GM12878 (cell line): ENCODE results near the gene FIG4. TPM values are rescaled to one million over a fixed set of nuclear protein-coding genes. Genes with fewer than 3 reads are reported as not detected.
"Not testable (repeated sequence)": the region's sequence is repeated elsewhere in the genome, so short reads cannot be mapped to it uniquely, and the experiment has no call there.

Experiments used
- ATAC-seq: fragments of 200-7000 bp; cut with Tn5 transposase; 3 replicates; pipeline ENCODE4 v1.9.1; 2020; ENCODE audit warnings: mild to moderate bottlenecking, moderate library complexity
- BruUV-seq: library from RNA; stranded (reverse); fragments of 400-500 nt; replicated peaks from 2 replicates; lab custom pipeline; 2021; lab: Mats Ljungman, UMichigan
- CTCF ChIA-PET: fragments of 300-600 bp; sonication (Branson Sonifier 250); formaldehyde crosslinking; extraction: SDS; loops from one replicate; lab custom pipeline; 2021; ENCODE audit warnings: inconsistent platforms; lab: Yijun Ruan, JAX
- POLR2A ChIA-PET: fragments of 350-600 bp; formaldehyde crosslinking; extraction: SDS; loops from one replicate; lab custom pipeline; 2021; ENCODE audit warnings: inconsistent platforms; lab: Charles Lee
- RAD21 ChIA-PET: fragments of 300-600 bp; sonication (Branson Sonifier 250); formaldehyde crosslinking; loops from one replicate; lab custom pipeline; 2023; ENCODE audit warnings: antibody characterized with exemption; ENCODE audit not compliant: unreplicated experiment; lab: Charles Lee
- SMC1A ChIA-PET: fragments of 300-600 bp; sonication (Branson Sonifier 250); formaldehyde crosslinking; loops from one replicate; lab custom pipeline; 2023; ENCODE audit not compliant: unreplicated experiment, uncharacterized antibody; lab: Charles Lee
- DNase-seq: peaks from one replicate; pipeline ENCODE4 v3.0.0-alpha.2; 2011; ENCODE audit warnings: low read depth, low spot score
- FAIRE-seq: peaks from 3 replicates; lab custom pipeline; 2011; peaks lifted over from hg19 to GRCh38; lab: Jason Lieb, UNC
- H2AFZ ChIP-seq: 2 replicates; pipeline ENCODE4 v1.6.0; 2011; ENCODE audit warnings: low read depth, low read length, control low read depth; ENCODE audit not compliant: control insufficient read depth
- H3K27ac ChIP-seq: 2 replicates; pipeline ENCODE4 v1.5.1; 2011; ENCODE audit warnings: control low read depth; ENCODE audit not compliant: control insufficient read depth, insufficient read depth
- H3K27me3 ChIP-seq, 2 experiments: replicated peaks in 1 of 2; 2 replicates each; pipeline versions ENCODE4 v1.6.0 to v1.6.1; 2011; ENCODE audit warnings: low read length in 1 of 2; ENCODE audit not compliant: control insufficient read depth in 2 of 2, insufficient read depth in 2 of 2
- H3K36me3 ChIP-seq, 2 experiments: 2 replicates each; pipeline ENCODE4 v1.5.1; 2011; ENCODE audit warnings: low read length in 1 of 2; ENCODE audit not compliant: control insufficient read depth in 2 of 2, insufficient read depth in 2 of 2
- H3K4me1 ChIP-seq: 2 replicates; pipeline ENCODE4 v1.6.1; 2011; ENCODE audit warnings: mild to moderate bottlenecking, low read length, moderate library complexity, mixed read lengths; ENCODE audit not compliant: control insufficient read depth, insufficient read depth
- H3K4me2 ChIP-seq: 2 replicates; pipeline ENCODE4 v1.6.0; 2011; ENCODE audit warnings: control low read depth; ENCODE audit not compliant: control insufficient read depth, insufficient read depth
- H3K4me3 ChIP-seq: fragments of 200-600 bp; sonication (generic); 2 replicates; pipeline ENCODE4 v1.5.1; 2016
- H3K79me2 ChIP-seq: 2 replicates; pipeline ENCODE4 v1.6.0; 2011; ENCODE audit warnings: low read length; ENCODE audit not compliant: control insufficient read depth, insufficient read depth
- H3K9ac ChIP-seq: 2 replicates; pipeline ENCODE4 v1.8.0; 2011; ENCODE audit warnings: low read length, control low read depth, mixed read lengths; ENCODE audit not compliant: control insufficient read depth, insufficient read depth
- H3K9me3 ChIP-seq: replicated peaks from 3 replicates; pipeline ENCODE4 v1.5.1; 2011; ENCODE audit warnings: mild to moderate bottlenecking, low read length; ENCODE audit not compliant: control insufficient read depth, insufficient read depth
- H4K20me1 ChIP-seq: 2 replicates; pipeline ENCODE4 v1.6.0; 2011; ENCODE audit not compliant: control insufficient read depth, insufficient read depth
- CHD2 ChIP-seq: IDR thresholded peaks from 2 replicates; pipeline ENCODE4 v1.6.1; 2011; ENCODE audit warnings: low read depth, low read length, improper control_type of control experiment, borderline replicate concordance
- EZH2 ChIP-seq: IDR thresholded peaks from 2 replicates; pipeline ENCODE4 v1.6.1; 2012; ENCODE audit warnings: low read depth, mild to moderate bottlenecking, control low read depth, inconsistent platforms, low read length, borderline replicate concordance; ENCODE audit not compliant: control insufficient read depth
- NR2C1 ChIP-seq: fragments of 450-650 bp; IDR thresholded peaks from 2 replicates; pipeline ENCODE4 v1.6.1; 2017; ENCODE audit warnings: antibody characterized with exemption, mild to moderate bottlenecking, moderate library complexity
- RFX5 ChIP-seq: IDR thresholded peaks from 2 replicates; pipeline ENCODE4 v1.6.1; 2011; ENCODE audit warnings: low read depth, low read length, improper control_type of control experiment
- SMAD5 ChIP-seq: IDR thresholded peaks from 2 replicates; pipeline ENCODE4 v1.6.1; 2016; ENCODE audit warnings: antibody characterized with exemption, low read depth
- TCF12 ChIP-seq: IDR thresholded peaks from 2 replicates; pipeline ENCODE4 v1.6.1; 2011; ENCODE audit warnings: low read depth, mild to moderate bottlenecking, low read length
- TCF7 ChIP-seq: IDR thresholded peaks from 2 replicates; pipeline ENCODE4 v1.6.1; 2014; ENCODE audit warnings: antibody characterized with exemption, borderline replicate concordance
- WGBS: methylation state at CpG from one replicate; pipeline ENCODE4 v1.1.6; 2016; ENCODE audit warnings: low lambda C conversion rate; ENCODE audit not compliant: insufficient replicate concordance, insufficient coverage; ENCODE audit errors: missing lambda C conversion rate; 5-methylcytosine and 5-hydroxymethylcytosine counted together
- in situ Hi-C: fragments of 300-500 bp; cut with MboI; formaldehyde crosslinking; loops from 9 replicates; pipeline ENCODE4 v1.14.3; 2018; ENCODE audit warnings: mixed read lengths
- intact Hi-C: fragments of 100-400 bp; cut with micrococcal nuclease; formaldehyde crosslinking; loops from one replicate; pipeline ENCODE4 v1.14.2; 2022; ENCODE audit not compliant: unreplicated experiment
- polyA plus RNA-seq, 11 experiments: library from polyadenylated mRNA; depleted of rRNA in 4 of 11; unstranded in 6 of 11; stranded (reverse) in 5 of 11; fragments of >200 nt; fragmentation: Nextera tagmentation in 4 of 11; fragmentation: Illumina TruSeq in 1 of 11; extraction: Ambion mirVana in 4 of 11; extraction: Trizol in 1 of 11; gene quantifications; 1 replicate in 1 of 11; 2 replicates in 10 of 11; pipeline versions ENCODE4 v1.2.1 to v1.2.3, GENCODE V29; 2011 to 2016; ENCODE audit warnings: inconsistent platforms in 2 of 11, missing spikeins in 2 of 11, low read depth in 1 of 11
- total RNA-seq, 4 experiments: library from RNA; depleted of rRNA in 3 of 4; stranded (reverse); fragments of >200 nt in 3 of 4; fragmentation: Illumina TruSeq in 1 of 4; extraction: Trizol in 1 of 4; gene quantifications; 2 replicates each; pipeline versions ENCODE4 v1.2.1 to v1.2.3, GENCODE V29; 2013 to 2021
- TF ChIP-seq, protein P1 (sequence below), 3 experiments: IDR thresholded peaks in 2 of 3; conservative IDR thresholded peaks in 1 of 3; 2 replicates each; pipeline ENCODE4 v1.5.1; 2011; ENCODE audit warnings: low read depth in 3 of 3, low read length in 3 of 3, mild to moderate bottlenecking in 3 of 3, control low read depth in 2 of 3, moderate library complexity in 2 of 3, inconsistent platforms in 1 of 3, mixed read lengths in 1 of 3; ENCODE audit not compliant: control insufficient read depth in 2 of 3, insufficient read depth in 1 of 3; ENCODE audit errors: extremely low read depth in 1 of 3
- TF ChIP-seq, protein P2 (sequence below): IDR thresholded peaks from 2 replicates; pipeline ENCODE4 v1.6.1; 2011; ENCODE audit warnings: borderline replicate concordance, low read depth, mild to moderate bottlenecking, moderate library complexity, low read length; ENCODE audit not compliant: insufficient read depth, poor library complexity, severe bottlenecking

FIG4 gene
- total and polyA plus RNA-seq, 10 of the 15 experiments (the other 5 are each of a cell fraction or from before 2014, with no cell fraction given), result 3.8 to 23.2 (median 11.8) TPM

- Histone ChIP-seq H3K79me2 (no peaks in the 10 kb centered on the region), H4K20me1 (no peaks in the 10 kb centered on the region), H3K36me3 (no peaks in the 10 kb centered on the region), H3K9ac (no peak overlapping the region), H3K9me3 (no peaks in the 10 kb centered on the region), H3K4me2 (no peak overlapping the region), H3K27me3 (no peaks in the 10 kb centered on the region), H3K27ac (no peak overlapping the region), H2AFZ (no peak overlapping the region), H3K4me3 (no peak overlapping the region), H3K4me1 (no peaks in the 10 kb centered on the region)
- ATAC-seq (no peak), DNase-seq (no peak), FAIRE-seq (no peak)
- ChIA-PET POLR2A (no interaction called here), CTCF (no interaction called here), RAD21 (no interaction called here), SMC1A (no interaction called here)
- in situ Hi-C loops, result no loop called here
- TF ChIP-seq, protein P1, sequence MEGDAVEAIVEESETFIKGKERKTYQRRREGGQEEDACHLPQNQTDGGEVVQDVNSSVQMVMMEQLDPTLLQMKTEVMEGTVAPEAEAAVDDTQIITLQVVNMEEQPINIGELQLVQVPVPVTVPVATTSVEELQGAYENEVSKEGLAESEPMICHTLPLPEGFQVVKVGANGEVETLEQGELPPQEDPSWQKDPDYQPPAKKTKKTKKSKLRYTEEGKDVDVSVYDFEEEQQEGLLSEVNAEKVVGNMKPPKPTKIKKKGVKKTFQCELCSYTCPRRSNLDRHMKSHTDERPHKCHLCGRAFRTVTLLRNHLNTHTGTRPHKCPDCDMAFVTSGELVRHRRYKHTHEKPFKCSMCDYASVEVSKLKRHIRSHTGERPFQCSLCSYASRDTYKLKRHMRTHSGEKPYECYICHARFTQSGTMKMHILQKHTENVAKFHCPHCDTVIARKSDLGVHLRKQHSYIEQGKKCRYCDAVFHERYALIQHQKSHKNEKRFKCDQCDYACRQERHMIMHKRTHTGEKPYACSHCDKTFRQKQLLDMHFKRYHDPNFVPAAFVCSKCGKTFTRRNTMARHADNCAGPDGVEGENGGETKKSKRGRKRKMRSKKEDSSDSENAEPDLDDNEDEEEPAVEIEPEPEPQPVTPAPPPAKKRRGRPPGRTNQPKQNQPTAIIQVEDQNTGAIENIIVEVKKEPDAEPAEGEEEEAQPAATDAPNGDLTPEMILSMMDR (IDR thresholded peaks at IDR 0.05 in 2 of 3, conservative IDR thresholded peaks at IDR 0.05 in 1 of 3; ENCODE audit: control insufficient read depth in 2 of 3, extremely low read depth in 1 of 3, insufficient read depth in 1 of 3, low read depth in 3 of 3, low read length in 3 of 3), result no peak
- no peak for TF ChIP-seq TCF12
- no peak for TF ChIP-seq TCF7
- no peak for TF ChIP-seq CHD2
- TF ChIP-seq RFX5, result no peak
- no peak for TF ChIP-seq EZH2
- TF ChIP-seq NR2C1, result no peak
- TF ChIP-seq SMAD5, result no peak
- TF ChIP-seq, protein P2, sequence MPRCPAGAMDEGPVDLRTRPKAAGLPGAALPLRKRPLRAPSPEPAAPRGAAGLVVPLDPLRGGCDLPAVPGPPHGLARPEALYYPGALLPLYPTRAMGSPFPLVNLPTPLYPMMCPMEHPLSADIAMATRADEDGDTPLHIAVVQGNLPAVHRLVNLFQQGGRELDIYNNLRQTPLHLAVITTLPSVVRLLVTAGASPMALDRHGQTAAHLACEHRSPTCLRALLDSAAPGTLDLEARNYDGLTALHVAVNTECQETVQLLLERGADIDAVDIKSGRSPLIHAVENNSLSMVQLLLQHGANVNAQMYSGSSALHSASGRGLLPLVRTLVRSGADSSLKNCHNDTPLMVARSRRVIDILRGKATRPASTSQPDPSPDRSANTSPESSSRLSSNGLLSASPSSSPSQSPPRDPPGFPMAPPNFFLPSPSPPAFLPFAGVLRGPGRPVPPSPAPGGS, result no peak
- no TSS peak for BruUV-seq
- intact Hi-C loops, result no loop called here
- 16% methylated on average over 2 of the region's 2 CpGs for WGBS
Measured at GRCh38 chr6:109743739-109744138, 52.6 kb downstream of the FIG4 start.

DNA sequence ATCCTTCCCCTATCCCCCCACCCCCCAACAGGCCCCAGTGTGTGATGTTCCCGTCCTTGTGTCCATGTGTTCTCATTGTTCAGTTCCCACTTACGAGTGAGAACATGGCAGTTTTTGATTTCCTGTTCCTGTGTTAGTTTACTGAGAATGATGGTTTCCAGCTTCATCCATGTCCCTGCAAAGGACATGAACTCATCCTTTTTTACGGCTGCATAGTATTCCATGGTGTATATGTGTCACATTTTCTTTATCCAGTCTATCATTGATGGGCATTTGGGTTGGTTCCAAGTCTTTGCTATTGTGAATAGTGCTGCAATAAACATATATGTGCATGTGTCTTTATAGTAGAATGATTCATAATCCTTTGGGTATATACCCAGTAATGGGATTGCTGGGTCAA, 53.7 kb downstream of the FIG4 start:
- intact Hi-C loops, H4K20me1 ChIP-seq, H3K79me2 ChIP-seq, POLR2A ChIA-PET, H3K36me3 ChIP-seq, H3K4me3 ChIP-seq, FAIRE-seq, BruUV-seq, DNase-seq, H3K27me3 ChIP-seq, in situ Hi-C loops, H3K9ac ChIP-seq, H3K9me3 ChIP-seq, CTCF ChIA-PET, ATAC-seq, RAD21 ChIA-PET, H3K4me2 ChIP-seq, H2AFZ ChIP-seq, H3K27ac ChIP-seq, H3K4me1 ChIP-seq, SMC1A ChIA-PET: not testable (repeated sequence)
- 95% methylated on average over 2 of the region's 3 CpGs for WGBS
